Karpas-422 (cell line): ENCODE data around the gene AGO1. TPM values are rescaled to one million over a fixed set of nuclear protein-coding genes. Genes with fewer than 3 reads are reported as not detected.
A peak's percentile ranks its signal among the peaks of the same experiment; 100 is the strongest.

ENCODE experiments used
- DNase-seq: peaks from one replicate; pipeline ENCODE4 v3.0.0-alpha.2; 2015
- H2AFZ ChIP-seq: fragments of 200-600 bp; sonication (generic); 2 replicates; pipeline ENCODE4 v1.6.1; 2014; ENCODE audit warnings: antibody characterized with exemption, low read length, mixed read lengths
- H3K27ac ChIP-seq: fragments of 200-600 bp; sonication (generic); 2 replicates; pipeline ENCODE4 v1.5.1; 2014; ENCODE audit warnings: mild to moderate bottlenecking, low read length, moderate library complexity
- H3K27me3 ChIP-seq: fragments of 200-600 bp; sonication (generic); 2 replicates; pipeline ENCODE4 v1.6.1; 2014; ENCODE audit warnings: low read length, mixed read lengths
- H3K36me3 ChIP-seq: fragments of 200-600 bp; sonication (generic); 2 replicates; pipeline ENCODE4 v1.6.1; 2014; ENCODE audit warnings: low read length, mixed read lengths; ENCODE audit not compliant: insufficient read depth
- H3K4me1 ChIP-seq: fragments of 200-600 bp; sonication (generic); 2 replicates; pipeline ENCODE4 v1.6.1; 2014; ENCODE audit warnings: mild to moderate bottlenecking, low read length, mixed read lengths
- H3K4me2 ChIP-seq: fragments of 200-600 bp; sonication (generic); 2 replicates; pipeline ENCODE4 v1.6.1; 2014; ENCODE audit warnings: low read length, low read depth, mild to moderate bottlenecking; ENCODE audit not compliant: poor library complexity, severe bottlenecking
- H3K4me3 ChIP-seq: fragments of 200-600 bp; sonication (generic); 2 replicates; pipeline ENCODE4 v1.5.1; 2014; ENCODE audit warnings: mild to moderate bottlenecking, antibody characterized with exemption, low read length, mixed read lengths
- H3K79me2 ChIP-seq: fragments of 200-600 bp; sonication (generic); 2 replicates; pipeline ENCODE4 v1.6.1; 2014; ENCODE audit warnings: mild to moderate bottlenecking, low read length, mixed read lengths
- H3K9ac ChIP-seq: fragments of 200-600 bp; sonication (generic); 2 replicates; pipeline ENCODE4 v1.6.0; 2014; ENCODE audit warnings: low read length
- H3K9me2 ChIP-seq: fragments of 200-600 bp; sonication (generic), shearing (Covaris generic); replicated peaks from 2 replicates; pipeline ENCODE4 v1.6.0; 2014; ENCODE audit warnings: mild to moderate bottlenecking, low read length, moderate library complexity; ENCODE audit not compliant: insufficient read depth
- H3K9me3 ChIP-seq: fragments of 300-700, 200-600 bp; sonication (generic); 2 replicates; pipeline ENCODE4 v1.6.1; 2014; ENCODE audit warnings: low read length, mixed read lengths
- H4K20me1 ChIP-seq: fragments of 200-600 bp; sonication (generic); 2 replicates; pipeline ENCODE4 v1.6.1; 2014; ENCODE audit warnings: mild to moderate bottlenecking, antibody characterized with exemption, low read length, low read depth; ENCODE audit not compliant: insufficient read depth
- total RNA-seq: library from RNA; depleted of rRNA; stranded (reverse); fragments of >200 nt; shearing (Covaris generic); gene quantifications from 2 replicates; pipeline ENCODE4 v1.2.3, GENCODE V29; 2014; ENCODE audit warnings: low replicate concordance

AGO1 gene
- total RNA-seq, 1 experiment from 2014 or later, result 21.4 TPM

- Histone ChIP-seq H3K79me2 (no peaks in the 10 kb centered on the region), H4K20me1 (no peaks in the 10 kb centered on the region), H3K4me3 (no peak overlapping the region), H3K27me3 (no peaks in the 10 kb centered on the region), H3K27ac (no peak overlapping the region), H3K36me3 (peaks cover 34% of the 10 kb centered on the region; the same call in 1 of the 2 replicates), H3K9me3 (no peaks in the 10 kb centered on the region), H3K9ac (no peak overlapping the region), H3K9me2 (no peaks in the 10 kb centered on the region), H2AFZ (no peak overlapping the region), H3K4me1 (no peaks in the 10 kb centered on the region), H3K4me2 (no peak overlapping the region)
- no peak for DNase-seq
Observed at GRCh38 chr1:35902671-35903070, 19.7 kb downstream of the AGO1 start.

GRCh38 chr1:35914717-35915116 lies 31.7 kb downstream of the AGO1 start:
- no peaks in the 10 kb centered on the region for H4K20me1 ChIP-seq
- H3K27ac ChIP-seq, result no peak overlapping the region
- H3K9me3 ChIP-seq, result no peaks in the 10 kb centered on the region
- H2AFZ ChIP-seq, result no peak overlapping the region
- H3K36me3 ChIP-seq, result peaks cover 47% of the 10 kb centered on the region
- no peak for DNase-seq
- peaks cover 9% of the 10 kb centered on the region for H3K4me1 ChIP-seq
- H3K9ac ChIP-seq, result no peak overlapping the region
- no peaks in the 10 kb centered on the region for H3K9me2 ChIP-seq
- H3K4me2 ChIP-seq, result no peak overlapping the region
- no peaks in the 10 kb centered on the region for H3K27me3 ChIP-seq
- H3K4me3 ChIP-seq, result no peak overlapping the region
- no peaks in the 10 kb centered on the region for H3K79me2 ChIP-seq

GRCh38 chr1:35915693-35916092 lies 32.7 kb downstream of the AGO1 start:
- Histone ChIP-seq H4K20me1 (no peaks in the 10 kb centered on the region), H3K9me3 (no peaks in the 10 kb centered on the region), H3K4me2 (no peak overlapping the region), H3K9me2 (no peaks in the 10 kb centered on the region), H3K27ac (no peak overlapping the region), H3K27me3 (no peaks in the 10 kb centered on the region), H2AFZ (no peak overlapping the region), H3K9ac (no peak overlapping the region), H3K4me1 (peaks cover 19% of the 10 kb centered on the region), H3K4me3 (no peak overlapping the region), H3K79me2 (no peaks in the 10 kb centered on the region), H3K36me3 (peaks cover 51% of the 10 kb centered on the region)
- no peak for DNase-seq

- peaks cover 62% of the 10 kb centered on the region for H3K4me1 ChIP-seq
- no peaks in the 10 kb centered on the region for H3K79me2 ChIP-seq
- no peak for DNase-seq
- H3K4me3 ChIP-seq, result no peak overlapping the region
- no peaks in the 10 kb centered on the region for H4K20me1 ChIP-seq
- H3K9me3 ChIP-seq, result no peaks in the 10 kb centered on the region
- H3K9me2 ChIP-seq, result no peaks in the 10 kb centered on the region
- H3K27me3 ChIP-seq, result no peaks in the 10 kb centered on the region
- H3K27ac ChIP-seq, result peak overlapping the region; percentile 38; the same call in 1 of the 2 replicates
- H3K4me2 ChIP-seq, result no peak overlapping the region
- no peak overlapping the region for H3K9ac ChIP-seq
- H2AFZ ChIP-seq, result no peak overlapping the region
- peaks cover 20% of the 10 kb centered on the region; the same call in 1 of the 2 replicates for H3K36me3 ChIP-seq
Observed at GRCh38 chr1:35923791-35924221, 40.8 kb downstream of the AGO1 start.

- Histone ChIP-seq H3K79me2 (peaks cover 8% of the 10 kb centered on the region; the same call in 1 of the 2 replicates), H3K9me2 (no peaks in the 10 kb centered on the region), H3K9ac (no peak overlapping the region), H3K36me3 (peaks cover 13% of the 10 kb centered on the region; the same call in 1 of the 2 replicates), H3K27me3 (no peaks in the 10 kb centered on the region), H3K4me1 (peaks cover 65% of the 10 kb centered on the region), H3K27ac (peak overlapping the region; percentile 38), H3K4me2 (no peak overlapping the region), H3K9me3 (no peaks in the 10 kb centered on the region), H2AFZ (no peak overlapping the region), H3K4me3 (no peak overlapping the region), H4K20me1 (no peaks in the 10 kb centered on the region)
- DNase-seq, result peak; percentile 62
Observed at GRCh38 chr1:35924838-35925237, 41.8 kb downstream of the AGO1 start.

- Histone ChIP-seq H3K4me2 (no peak overlapping the region), H4K20me1 (no peaks in the 10 kb centered on the region), H3K4me1 (peaks cover 60% of the 10 kb centered on the region), H2AFZ (no peak overlapping the region), H3K9me2 (no peaks in the 10 kb centered on the region), H3K9ac (no peak overlapping the region), H3K79me2 (peaks cover 12% of the 10 kb centered on the region; the same call in 1 of the 2 replicates), H3K9me3 (no peaks in the 10 kb centered on the region), H3K27me3 (no peaks in the 10 kb centered on the region), H3K36me3 (peaks cover 5% of the 10 kb centered on the region; the same call in 1 of the 2 replicates), H3K4me3 (no peak overlapping the region), H3K27ac (no peak overlapping the region)
- no peak for DNase-seq
Observed at GRCh38 chr1:35925741-35926140, 42.7 kb downstream of the AGO1 start.

- Histone ChIP-seq H3K4me1 (peaks cover 44% of the 10 kb centered on the region), H4K20me1 (no peaks in the 10 kb centered on the region), H3K27ac (no peak overlapping the region), H3K36me3 (peaks cover 5% of the 10 kb centered on the region; the same call in 1 of the 2 replicates), H3K4me3 (no peak overlapping the region), H3K27me3 (no peaks in the 10 kb centered on the region), H2AFZ (no peak overlapping the region), H3K9ac (no peak overlapping the region), H3K9me2 (no peaks in the 10 kb centered on the region), H3K79me2 (peaks cover 26% of the 10 kb centered on the region), H3K4me2 (no peak overlapping the region), H3K9me3 (no peaks in the 10 kb centered on the region)
- no peak for DNase-seq
Observed at GRCh38 chr1:35927472-35927871, 44.5 kb downstream of the AGO1 start.

- H3K4me1 ChIP-seq, result peaks cover 41% of the 10 kb centered on the region
- no peak overlapping the region for H2AFZ ChIP-seq
- peak overlapping the region; percentile 94 for H3K9ac ChIP-seq
- H3K27me3 ChIP-seq, result no peaks in the 10 kb centered on the region
- no peaks in the 10 kb centered on the region for H3K9me2 ChIP-seq
- DNase-seq, result peak; percentile 82
- H3K4me2 ChIP-seq, result peak overlapping the region; percentile 77
- 0 out of 2 replicates have a peak, but pooled peaks cover 8% of the 10 kb centered on the region for H3K36me3 ChIP-seq
- peak overlapping the region; percentile 76 for H3K27ac ChIP-seq
- H3K9me3 ChIP-seq, result no peaks in the 10 kb centered on the region
- H4K20me1 ChIP-seq, result no peaks in the 10 kb centered on the region
- H3K79me2 ChIP-seq, result peaks cover 51% of the 10 kb centered on the region
- peak overlapping the region; percentile 81 for H3K4me3 ChIP-seq
Observed at GRCh38 chr1:35929730-35930592, 47.0 kb downstream of the AGO1 start.
